22Rv1 (cell line): Measurements from ENCODE around the gene CCDC88A.

ENCODE experiments used
- ZFX ChIP-seq: fragments of 450-650 bp; IDR thresholded peaks from 2 replicates; pipeline ENCODE4 v1.6.1; 2017; ENCODE audit warnings: antibody characterized with exemption, borderline replicate concordance
- TF ChIP-seq, protein P1 (sequence below): fragments of 450-650 bp; IDR thresholded peaks from 2 replicates; pipeline ENCODE4 v1.5.1; 2017; ENCODE audit warnings: mild to moderate bottlenecking

DNA sequence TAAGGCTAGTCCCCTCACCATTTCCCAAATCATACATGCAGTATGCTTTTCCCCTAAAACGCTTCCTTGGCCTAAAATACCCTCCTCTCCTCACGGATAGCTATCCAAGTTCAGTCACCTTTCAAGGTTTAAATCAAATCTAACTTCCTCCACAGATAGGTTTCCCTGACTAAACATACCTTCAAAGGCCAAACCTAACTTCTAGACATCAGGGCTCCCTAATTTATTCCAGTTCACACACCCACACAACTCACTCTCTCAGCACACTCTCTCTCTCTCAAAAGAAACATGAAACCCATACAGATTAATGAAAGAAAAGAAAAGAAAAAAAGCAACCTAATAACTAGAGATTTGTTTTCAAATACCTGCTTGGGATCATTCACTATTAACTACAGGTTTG, 14.5 kb downstream of the CCDC88A start:
- TF ChIP-seq, protein P1, sequence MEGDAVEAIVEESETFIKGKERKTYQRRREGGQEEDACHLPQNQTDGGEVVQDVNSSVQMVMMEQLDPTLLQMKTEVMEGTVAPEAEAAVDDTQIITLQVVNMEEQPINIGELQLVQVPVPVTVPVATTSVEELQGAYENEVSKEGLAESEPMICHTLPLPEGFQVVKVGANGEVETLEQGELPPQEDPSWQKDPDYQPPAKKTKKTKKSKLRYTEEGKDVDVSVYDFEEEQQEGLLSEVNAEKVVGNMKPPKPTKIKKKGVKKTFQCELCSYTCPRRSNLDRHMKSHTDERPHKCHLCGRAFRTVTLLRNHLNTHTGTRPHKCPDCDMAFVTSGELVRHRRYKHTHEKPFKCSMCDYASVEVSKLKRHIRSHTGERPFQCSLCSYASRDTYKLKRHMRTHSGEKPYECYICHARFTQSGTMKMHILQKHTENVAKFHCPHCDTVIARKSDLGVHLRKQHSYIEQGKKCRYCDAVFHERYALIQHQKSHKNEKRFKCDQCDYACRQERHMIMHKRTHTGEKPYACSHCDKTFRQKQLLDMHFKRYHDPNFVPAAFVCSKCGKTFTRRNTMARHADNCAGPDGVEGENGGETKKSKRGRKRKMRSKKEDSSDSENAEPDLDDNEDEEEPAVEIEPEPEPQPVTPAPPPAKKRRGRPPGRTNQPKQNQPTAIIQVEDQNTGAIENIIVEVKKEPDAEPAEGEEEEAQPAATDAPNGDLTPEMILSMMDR = no peak
- TF ChIP-seq ZFX = no peak
